Right renal cortex interstitium (tissue), 3 donors: Measurements from ENCODE around the gene PDE3B. TPM values are rescaled to one million over a fixed set of nuclear protein-coding genes. Genes with fewer than 3 reads are reported as not detected.

Experiments
- DNase-seq, 3 donors: peaks; one replicate each; pipeline ENCODE4 v3.0.0-alpha.2; 2013; ENCODE audit warnings: low read depth in 3 of 3, low spot score in 2 of 3
- polyA plus RNA-seq, 3 donors: library from polyadenylated mRNA; unstranded; fragments of 120-200 nt; gene quantifications; one replicate each; pipeline ENCODE4 v1.2.1, GENCODE V29; 2013; ENCODE audit not compliant: insufficient read length in 3 of 3

PDE3B gene
- polyA plus RNA-seq, 3 donors: 6.8 to 9.1 (median 7.7) TPM

- no peak for DNase-seq
These were observed 264.0 kb downstream of the PDE3B start for GRCh38 chr11:14907411-14908213.

- peak in 1 of 3 donors; percentile 13 for DNase-seq
These were observed 264.7 kb downstream of the PDE3B start for GRCh38 chr11:14908214-14908880.

GRCh38 chr11:14914536-14914935 lies 270.9 kb downstream of the PDE3B start:
- no peak for DNase-seq

- no peak for DNase-seq
These were observed 272.8 kb downstream of the PDE3B start for GRCh38 chr11:14916403-14916802.

Other genes with a start within 250 kb of the PDE3B start
- gene COPB1, start 144.0 kb upstream of the PDE3B start, polyA plus RNA-seq: 100 to 1,000 TPM; 150 to 171 (median 153) TPM
- 100 to 1,000 TPM; 185 to 201 (median 186) TPM for gene PSMA1, start 123.4 kb upstream of the PDE3B start, polyA plus RNA-seq
- gene CYP2R1, start 248.4 kb downstream of the PDE3B start, polyA plus RNA-seq: 10 to 100 TPM; 20.1 to 28.6 (median 24.3) TPM